AG09319 (cell line): ENCODE measurements around the gene MRC2.
A peak's percentile ranks its signal among the peaks of the same experiment; 100 is the strongest.

Experiments used
- DNase-seq: peaks from one replicate; pipeline ENCODE4 v3.0.0-alpha.2; 2010; ENCODE audit warnings: low read depth; ENCODE audit errors: extremely low read depth
- TF ChIP-seq, protein P1 (sequence below): IDR thresholded peaks from 2 replicates; pipeline ENCODE4 v1.5.1; 2011; ENCODE audit warnings: low read depth, mild to moderate bottlenecking, inconsistent platforms, low read length, moderate library complexity

The MRC2 gene

DNA sequence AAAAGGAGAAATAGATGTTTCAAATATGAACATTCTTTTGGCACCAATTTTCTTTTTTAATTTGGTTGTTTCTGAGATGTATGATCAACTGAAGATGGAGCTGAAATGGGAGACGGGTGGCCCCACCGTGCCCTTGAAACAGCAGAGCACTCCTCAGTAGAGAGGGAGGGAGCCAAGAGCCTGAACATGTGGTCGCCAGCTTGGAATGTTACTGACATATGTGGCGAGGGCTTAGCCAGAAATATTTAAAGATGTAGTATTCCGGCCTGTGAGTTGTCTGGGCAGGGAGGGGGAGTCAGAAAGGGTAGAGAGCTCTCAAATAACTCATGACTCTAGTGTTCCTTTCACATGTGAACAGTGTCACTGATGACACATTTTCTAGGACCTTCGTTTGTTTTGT, 13.3 kb upstream of the MRC2 start:
- TF ChIP-seq, protein P1, sequence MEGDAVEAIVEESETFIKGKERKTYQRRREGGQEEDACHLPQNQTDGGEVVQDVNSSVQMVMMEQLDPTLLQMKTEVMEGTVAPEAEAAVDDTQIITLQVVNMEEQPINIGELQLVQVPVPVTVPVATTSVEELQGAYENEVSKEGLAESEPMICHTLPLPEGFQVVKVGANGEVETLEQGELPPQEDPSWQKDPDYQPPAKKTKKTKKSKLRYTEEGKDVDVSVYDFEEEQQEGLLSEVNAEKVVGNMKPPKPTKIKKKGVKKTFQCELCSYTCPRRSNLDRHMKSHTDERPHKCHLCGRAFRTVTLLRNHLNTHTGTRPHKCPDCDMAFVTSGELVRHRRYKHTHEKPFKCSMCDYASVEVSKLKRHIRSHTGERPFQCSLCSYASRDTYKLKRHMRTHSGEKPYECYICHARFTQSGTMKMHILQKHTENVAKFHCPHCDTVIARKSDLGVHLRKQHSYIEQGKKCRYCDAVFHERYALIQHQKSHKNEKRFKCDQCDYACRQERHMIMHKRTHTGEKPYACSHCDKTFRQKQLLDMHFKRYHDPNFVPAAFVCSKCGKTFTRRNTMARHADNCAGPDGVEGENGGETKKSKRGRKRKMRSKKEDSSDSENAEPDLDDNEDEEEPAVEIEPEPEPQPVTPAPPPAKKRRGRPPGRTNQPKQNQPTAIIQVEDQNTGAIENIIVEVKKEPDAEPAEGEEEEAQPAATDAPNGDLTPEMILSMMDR, result no peak
- peak; percentile 97 for DNase-seq

DNA sequence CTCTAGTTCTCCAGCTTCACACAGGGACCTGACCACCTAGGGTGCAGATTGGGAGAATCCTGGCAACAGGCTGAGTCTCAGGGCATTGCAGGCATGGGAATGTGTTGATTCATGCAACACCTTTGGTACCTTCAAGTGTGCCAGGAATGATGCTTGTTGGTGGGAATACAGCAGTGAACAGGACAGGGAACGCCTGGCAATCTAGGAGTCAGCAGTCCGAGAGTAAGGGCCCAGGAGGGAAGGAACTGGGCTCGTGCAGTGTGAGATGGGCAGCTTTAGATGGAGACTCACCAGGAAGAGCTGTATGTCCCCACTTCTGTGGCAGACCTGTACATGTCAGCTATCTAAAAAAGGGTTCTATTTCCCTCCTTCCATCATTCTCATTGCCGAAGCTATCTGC, 12.0 kb upstream of the MRC2 start:
- TF ChIP-seq, protein P1, result no peak
- no peak for DNase-seq

DNA sequence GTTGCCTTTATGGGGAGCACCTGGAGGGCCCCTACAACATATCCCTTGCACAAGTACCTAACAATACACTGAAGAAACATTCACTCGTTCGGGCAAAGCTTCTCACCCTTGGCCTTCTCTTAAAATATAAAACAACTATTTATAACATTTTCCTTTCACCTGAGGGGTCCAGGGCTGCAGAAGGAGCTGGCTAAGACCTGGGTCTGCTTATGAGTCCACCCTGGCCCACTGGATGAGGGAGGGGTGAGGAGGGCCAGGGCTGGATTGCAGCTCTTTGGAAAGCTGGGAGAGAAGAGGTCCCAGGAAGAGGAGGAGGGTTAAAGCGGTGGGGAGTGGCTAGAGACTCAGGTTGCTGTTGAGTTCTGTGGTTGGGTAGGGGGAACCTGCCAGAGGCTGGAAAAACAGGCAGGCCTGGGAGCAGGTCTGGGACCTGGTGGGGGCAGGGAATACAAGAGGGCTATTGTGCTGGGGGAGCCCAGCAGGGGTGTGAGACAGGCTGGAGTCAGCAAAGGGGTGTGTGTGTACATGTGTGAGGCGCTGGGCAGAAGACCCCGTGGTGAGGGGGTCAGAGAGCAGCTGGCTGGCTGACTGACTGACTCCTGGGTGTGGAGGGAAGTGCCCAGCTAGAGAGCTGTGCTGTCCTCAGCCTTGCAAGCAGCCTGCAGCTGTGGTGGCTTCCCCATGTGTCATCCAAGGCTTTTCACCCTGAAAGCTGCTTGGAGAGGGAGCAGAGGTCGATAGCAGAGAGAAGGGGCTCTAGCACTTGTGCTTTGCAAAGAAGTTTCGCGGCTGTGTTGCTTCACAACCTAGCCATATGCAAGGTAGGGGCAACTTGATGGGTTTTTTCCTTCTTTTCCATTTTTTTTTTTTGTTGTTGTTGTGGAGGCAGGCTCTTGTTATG, 10.2 kb upstream of the MRC2 start:
- DNase-seq, result no peak

DNA sequence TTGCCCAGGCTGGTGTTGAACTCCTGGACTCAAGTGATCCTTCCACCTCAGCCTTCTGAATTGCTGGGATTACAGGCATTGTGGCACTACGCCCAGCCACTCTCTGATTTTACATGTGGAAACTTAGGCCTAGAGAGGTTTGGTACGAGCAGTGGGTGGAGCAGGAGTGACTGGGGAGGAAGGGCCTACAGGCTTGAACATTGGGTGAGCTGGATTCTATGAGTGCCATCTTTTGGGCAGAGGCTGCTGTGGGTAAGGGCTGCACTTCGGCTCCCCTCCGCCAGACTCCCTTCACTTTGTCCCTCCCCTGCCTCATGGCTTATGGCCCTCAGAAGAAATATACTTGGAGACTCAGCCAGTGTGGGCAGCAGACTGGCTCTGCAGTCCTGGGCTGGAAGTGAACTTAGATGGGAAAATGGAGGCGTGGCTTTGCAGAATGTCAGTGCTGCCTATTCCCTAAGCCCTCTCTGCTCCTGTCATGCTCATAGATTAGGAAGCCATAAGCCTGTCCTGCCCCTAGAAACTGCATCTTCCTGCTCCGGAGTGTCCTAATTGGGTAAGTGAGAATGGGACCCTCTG, 9.5 kb upstream of the MRC2 start:
- TF ChIP-seq, protein P1, result no peak

More for the DNA sequence above, 10.2 kb upstream of the MRC2 start:
- TF ChIP-seq, protein P1, result no peak

DNA sequence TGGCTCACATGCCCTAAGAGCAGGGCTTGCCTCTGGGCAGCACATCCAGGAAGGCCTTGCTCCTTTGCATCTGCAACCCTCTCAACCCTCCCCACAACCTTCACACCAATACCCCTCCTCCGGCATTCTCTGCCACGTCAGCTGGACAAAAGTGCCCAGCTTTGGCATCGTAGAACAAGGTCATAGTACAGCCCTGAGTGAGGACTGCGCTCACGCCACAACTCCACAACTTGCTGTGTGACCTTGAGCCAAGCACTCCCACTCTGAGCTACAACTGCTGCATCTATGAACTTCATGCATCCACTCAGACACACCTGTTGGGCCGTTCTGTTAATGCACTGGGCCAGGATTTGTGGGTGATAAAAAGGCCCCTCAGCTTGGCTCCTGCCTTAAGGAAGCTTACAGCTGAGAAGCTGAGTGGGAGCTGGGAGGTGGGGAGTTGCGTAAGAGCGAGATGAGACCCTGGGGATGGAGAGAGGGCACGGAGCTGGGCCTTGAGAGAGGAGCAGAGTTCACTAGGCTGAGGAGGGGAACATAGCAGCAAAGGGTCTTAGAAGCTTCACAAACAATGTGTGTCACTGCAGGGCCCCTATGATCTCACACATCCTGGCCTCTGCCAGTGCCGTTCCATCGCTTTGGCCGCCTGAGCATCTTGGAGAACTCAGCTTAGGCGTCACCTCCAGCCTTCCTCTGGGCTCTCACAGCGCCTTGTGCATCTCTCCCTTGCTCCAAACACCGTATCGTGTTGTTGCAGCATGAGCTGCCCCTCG, 8.6 kb upstream of the MRC2 start:
- no peak for DNase-seq
- TF ChIP-seq, protein P1, result no peak

More for the DNA sequence above, 9.5 kb upstream of the MRC2 start:
- no peak for DNase-seq

DNA sequence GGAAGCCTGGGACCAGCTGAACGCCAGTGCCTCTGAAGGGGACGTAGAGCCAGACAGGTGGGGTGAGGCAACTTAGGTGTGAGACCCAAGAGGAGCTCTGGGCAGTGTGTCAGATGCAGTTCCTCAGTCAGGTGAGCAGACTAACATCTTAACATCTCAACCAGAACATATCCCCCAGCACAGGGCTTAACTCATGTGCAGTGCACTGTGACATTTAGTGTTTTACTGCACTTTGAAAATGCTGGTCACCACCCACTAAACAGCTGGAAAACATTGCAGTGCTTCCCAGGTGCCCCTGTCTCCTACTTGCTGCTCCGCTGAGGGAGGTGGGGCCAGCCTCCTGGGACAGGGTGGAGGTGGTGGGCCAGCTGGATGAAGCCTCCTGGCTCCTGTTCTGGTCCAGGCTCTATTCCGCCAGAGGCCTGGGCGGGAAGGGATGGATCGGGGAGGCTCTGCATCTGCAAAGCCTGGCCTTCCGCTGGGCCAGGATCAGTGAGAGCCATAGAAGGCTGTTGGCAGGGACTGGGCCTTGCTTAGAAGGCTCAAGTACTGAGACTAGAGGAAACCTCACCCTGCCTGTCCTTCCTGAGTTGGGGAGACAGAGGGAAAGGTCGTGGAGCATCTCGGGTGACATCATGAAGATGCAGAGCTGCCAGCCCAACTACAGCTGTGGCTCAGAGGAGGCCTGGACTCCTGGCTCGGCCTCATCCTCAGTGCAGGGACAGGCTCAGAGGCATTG, 7.9 kb upstream of the MRC2 start:
- TF ChIP-seq, protein P1, result no peak
- no peak for DNase-seq
